ENCODE results near the gene EZR.

The EZR gene

GRCh38 chr6:158757753-158758090 lies 61.4 kb downstream of the EZR start:
- DNase-seq = no peak

GRCh38 chr6:158756977-158757752 lies 62.0 kb downstream of the EZR start:
- no peak for DNase-seq

- DNase-seq = no peak
Measured at GRCh38 chr6:158756126-158756525, 63.0 kb downstream of the EZR start.

- no peak for DNase-seq
Measured at GRCh38 chr6:158755636-158756035, 63.5 kb downstream of the EZR start.

- no peak for DNase-seq
Measured at GRCh38 chr6:158754738-158755137, 64.4 kb downstream of the EZR start.

- no peak for DNase-seq
Measured at GRCh38 chr6:158753811-158754210, 65.4 kb downstream of the EZR start.

GRCh38 chr6:158752613-158753012 lies 66.6 kb downstream of the EZR start:
- DNase-seq = peak; percentile 90

- DNase-seq = no peak
Measured at GRCh38 chr6:158751921-158752320, 67.2 kb downstream of the EZR start.

- DNase-seq = no peak
Measured at GRCh38 chr6:158751224-158751623, 67.9 kb downstream of the EZR start.

GRCh38 chr6:158744986-158745430 lies 74.2 kb downstream of the EZR start:
- DNase-seq = no peak

GRCh38 chr6:158743033-158743651 lies 76.0 kb downstream of the EZR start:
- no peak for DNase-seq

- no peak for DNase-seq
Measured at GRCh38 chr6:158739673-158740072, 79.5 kb downstream of the EZR start.

- DNase-seq = no peak
Measured at GRCh38 chr6:158737710-158738615, 81.2 kb downstream of the EZR start.

- no peak for DNase-seq
Measured at GRCh38 chr6:158737082-158737709, 82.0 kb downstream of the EZR start.

GRCh38 chr6:158735009-158735408 lies 84.2 kb downstream of the EZR start:
- DNase-seq = no peak

GRCh38 chr6:158730541-158730907 lies 88.6 kb downstream of the EZR start:
- no peak for DNase-seq

- no peak for DNase-seq
Measured at GRCh38 chr6:158729906-158730540, 89.1 kb downstream of the EZR start.

- no peak for DNase-seq
Measured at GRCh38 chr6:158725704-158726103, 93.5 kb downstream of the EZR start.

- DNase-seq = no peak
Measured at GRCh38 chr6:158722176-158722729, 96.9 kb downstream of the EZR start.

- no peak for DNase-seq
Measured at GRCh38 chr6:158718461-158719046, 100.6 kb downstream of the EZR start.

GRCh38 chr6:158717341-158718330 lies 101.5 kb downstream of the EZR start:
- no peak for DNase-seq
